GM13977 (cell line): ENCODE measurements around the gene MAFG.

ENCODE experiments used
- DNase-seq: peaks from one replicate; pipeline ENCODE4 v3.0.0; 2012; ENCODE audit warnings: low spot score
- CTCF ChIP-seq: IDR thresholded peaks from 2 replicates; pipeline ENCODE4 v1.5.1; 2012; ENCODE audit warnings: mild to moderate bottlenecking, control low read depth; ENCODE audit not compliant: insufficient read depth; ENCODE audit errors: extremely low read depth, missing control alignments
- in situ Hi-C: fragments of 300-500 bp; cut with MboI; formaldehyde crosslinking; loops from one replicate; pipeline ENCODE4 v1.12.0; 2022; ENCODE audit warnings: low sequenced_read_pairs, low pct_unique_long_range_greater_than_20kb, mixed read lengths, inconsistent platforms; ENCODE audit not compliant: unreplicated experiment

Gene MAFG

DNA sequence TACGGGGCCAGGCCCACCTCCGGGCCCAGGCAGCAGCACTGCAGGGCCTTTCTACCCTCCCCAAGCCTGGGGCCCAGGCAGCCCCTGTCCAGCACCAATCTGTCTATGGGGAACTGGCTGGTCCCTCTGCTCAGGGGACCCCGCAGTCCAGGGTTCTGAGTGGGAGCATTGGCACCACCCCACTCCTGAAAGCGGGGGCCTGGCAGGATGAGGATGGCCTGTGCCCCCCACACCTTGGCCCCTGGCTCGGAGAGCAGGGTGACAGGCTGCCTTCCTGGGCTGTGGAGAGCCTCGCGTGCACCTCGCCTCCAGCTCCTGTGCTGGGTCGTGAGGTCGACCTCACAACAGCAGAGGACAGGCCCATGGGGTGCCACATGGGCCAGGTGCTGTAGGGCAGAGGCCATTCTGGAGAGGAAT lies 24.1 kb downstream of the MAFG start:
- TF ChIP-seq CTCF: no peak
- DNase-seq: no peak
- in situ Hi-C loops: no loop called here

DNA sequence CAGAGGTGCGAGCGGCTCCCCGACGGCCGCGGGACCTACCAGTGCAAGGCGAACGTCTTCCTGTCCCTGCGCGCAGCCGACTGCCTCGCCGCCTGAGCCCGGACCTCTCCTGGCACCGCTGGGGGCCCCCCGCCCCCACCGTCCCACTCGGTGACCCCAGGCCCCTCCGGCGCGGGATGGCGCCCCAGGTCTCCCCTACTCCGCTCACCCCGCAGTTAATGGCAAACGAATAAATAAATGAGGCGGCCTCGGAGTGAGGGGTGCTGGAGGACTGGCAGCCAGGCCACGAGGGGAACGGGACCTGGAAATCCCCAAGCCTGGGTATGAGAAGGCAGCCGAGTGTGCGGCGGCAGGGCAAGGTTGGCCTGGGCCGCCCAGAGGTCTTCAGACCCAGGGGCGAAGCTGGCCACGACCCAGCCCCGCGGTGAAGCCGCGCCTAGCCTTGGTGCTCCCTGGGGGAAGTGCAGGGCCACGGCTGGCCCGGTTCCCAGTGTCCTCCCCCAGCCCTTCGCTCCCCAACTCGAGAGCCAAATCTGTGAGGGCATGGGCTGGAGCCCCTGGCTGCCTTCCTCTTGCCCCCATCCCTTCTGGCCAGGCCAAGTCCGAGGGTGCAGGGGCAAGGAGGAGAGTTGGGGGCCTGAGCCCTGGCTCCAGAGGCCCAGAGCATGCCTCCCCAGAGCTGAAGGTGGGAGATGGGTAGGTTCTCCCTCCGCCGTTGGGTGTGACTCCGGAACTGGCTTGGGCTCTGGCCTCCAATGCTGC lies 24.7 kb downstream of the MAFG start:
- DNase-seq: no peak
- in situ Hi-C loops: no loop called here
- no peak for TF ChIP-seq CTCF

- in situ Hi-C loops: no loop called here
- no peak for TF ChIP-seq CTCF
- no peak for DNase-seq
Observed at GRCh38 chr17:81902023-81902652, 25.4 kb downstream of the MAFG start, which contains the start of gene NPB. TSS of gene NPB (plus strand) at chr17:81902238. CDS start at chr17:81902278, 40 bp downstream.

GRCh38 chr17:81901167-81902022 lies 26.1 kb downstream of the MAFG start:
- in situ Hi-C loops: no loop called here
- no peak for DNase-seq
- no peak for TF ChIP-seq CTCF

DNA sequence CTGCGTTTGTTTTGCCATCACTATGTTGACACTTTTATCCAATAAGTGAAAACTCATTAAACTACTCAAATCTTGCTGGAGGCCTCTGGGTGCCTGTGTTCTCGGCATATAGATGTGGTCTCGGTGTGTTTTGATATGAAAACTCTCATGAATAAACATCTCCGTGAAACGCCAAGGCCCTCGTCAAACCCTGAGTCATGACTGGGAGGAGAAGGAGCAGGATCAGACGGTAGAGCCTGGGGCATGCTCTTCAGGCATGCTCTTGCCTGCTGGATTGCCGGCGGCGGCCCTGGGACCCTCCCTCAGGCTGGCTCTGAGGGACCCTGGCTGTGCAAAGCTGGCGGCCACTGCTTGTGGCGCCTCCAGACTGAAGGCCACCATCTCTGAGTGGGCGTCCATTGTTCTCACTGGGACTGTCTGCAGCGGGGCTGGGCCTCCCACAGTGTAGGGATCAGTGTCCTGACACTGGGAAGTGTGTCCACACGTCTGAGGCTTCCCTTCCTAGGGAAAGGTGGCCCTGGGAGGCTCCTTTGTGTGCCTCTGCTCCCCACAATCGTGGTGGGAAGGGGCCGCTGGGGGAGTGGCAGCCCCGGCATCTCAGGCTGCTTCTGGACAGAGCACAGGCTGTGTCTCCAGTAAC lies 27.2 kb downstream of the MAFG start:
- no peak for TF ChIP-seq CTCF
- no peak for DNase-seq
- in situ Hi-C loops: no loop called here
